ENCODE data around the gene JAKMIP1. TPM values are rescaled to one million over a fixed set of nuclear protein-coding genes. Genes with fewer than 3 reads are reported as not detected.

The JAKMIP1 gene
- total RNA-seq, 4 donors from 2014 or later, result 0.39 to 4.5 (median 1.9) TPM; not detected in 1

GRCh38 chr4:6125103-6125651 is 75.2 kb downstream of the JAKMIP1 start:
- WGBS, 2 donors (ENCODE audit: low coverage in 1 of 2), result no CpG with 5 or more reads among the region's 5 CpGs
- TF ChIP-seq EP300 (IDR thresholded peaks at IDR 0.05) (no peak), CTCF (IDR thresholded peaks at IDR 0.05) (no peak), POLR2AphosphoS5 (IDR thresholded peaks at IDR 0.05) (no peak), POLR2A (IDR thresholded peaks at IDR 0.05) (no peak)
- Histone ChIP-seq H3K27me3 (peaks cover 32% of the 10 kb centered on the region), H3K27ac (no peak overlapping the region), H3K36me3 (no peaks in the 10 kb centered on the region), H3K9me3 (no peaks in the 10 kb centered on the region), H3K4me1 (no peaks in the 10 kb centered on the region), H3K4me3 (no peak overlapping the region)
- ATAC-seq, result no peak

DNA sequence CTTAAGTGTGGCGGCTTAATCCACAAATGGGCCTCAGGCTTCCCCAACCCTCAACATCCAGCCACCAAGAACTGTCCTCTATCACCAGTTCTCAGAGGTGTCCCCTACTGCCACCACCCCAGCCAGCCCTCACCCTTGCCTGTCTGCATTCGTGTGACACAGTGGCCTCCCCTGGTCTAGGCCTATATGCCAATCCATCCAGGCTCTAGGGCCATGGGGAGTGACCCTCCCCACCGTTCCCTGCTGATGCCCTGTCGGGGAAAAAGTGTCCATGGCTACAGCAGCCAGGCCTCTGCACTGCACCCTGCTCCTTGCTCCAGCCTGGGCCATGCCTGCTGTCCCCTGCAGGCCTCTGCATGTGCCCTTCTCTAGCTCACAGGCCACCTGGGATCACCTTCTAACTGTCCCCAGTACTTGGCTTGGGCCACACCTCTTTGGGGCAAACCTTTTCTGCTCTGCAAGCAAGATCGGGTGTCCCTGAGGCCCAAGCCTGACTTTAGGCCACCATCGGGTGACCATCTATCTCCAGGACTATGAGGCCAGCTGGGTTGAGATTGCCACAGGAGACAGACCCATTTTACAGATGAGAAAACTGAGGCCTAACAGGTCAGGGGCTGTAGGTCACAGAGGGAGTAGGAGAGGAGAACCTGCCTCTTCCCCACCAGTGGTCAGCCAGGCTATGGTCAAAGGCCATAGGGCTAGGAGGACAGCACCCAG is 75.8 kb downstream of the JAKMIP1 start:
- ATAC-seq, result no peak
- Histone ChIP-seq H3K27ac (no peak overlapping the region), H3K9me3 (no peaks in the 10 kb centered on the region), H3K4me1 (no peaks in the 10 kb centered on the region), H3K36me3 (no peaks in the 10 kb centered on the region), H3K27me3 (peaks cover 31% of the 10 kb centered on the region), H3K4me3 (no peak overlapping the region)
- TF ChIP-seq POLR2A (IDR thresholded peaks at IDR 0.05) (no peak), POLR2AphosphoS5 (IDR thresholded peaks at IDR 0.05) (no peak), CTCF (IDR thresholded peaks at IDR 0.05) (no peak), EP300 (IDR thresholded peaks at IDR 0.05) (no peak)
- 90% methylated on average over 2 of the region's 6 CpGs; no CpG with 5 or more reads in 1 of the 2 donors for WGBS, 2 donors (ENCODE audit: low coverage in 1 of 2)

DNA sequence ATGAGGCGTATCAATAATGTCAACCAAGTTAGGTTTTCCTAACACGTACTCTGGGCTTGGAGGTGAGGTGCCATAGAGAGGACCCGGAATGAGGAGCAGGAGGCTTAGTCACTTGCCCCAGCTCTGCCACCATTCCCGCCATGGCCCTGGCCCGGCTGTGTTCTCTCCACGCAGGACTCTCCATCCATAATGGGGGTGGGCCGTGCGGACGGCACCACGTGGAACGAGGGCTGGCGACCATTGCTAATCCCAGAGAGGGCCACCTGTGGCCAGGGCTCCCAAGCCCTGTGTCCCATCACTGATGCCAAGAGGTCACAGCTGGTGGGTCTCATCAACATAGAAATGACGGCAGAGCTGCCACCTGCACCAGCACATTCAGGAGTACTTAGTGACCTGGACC is 76.4 kb downstream of the JAKMIP1 start:
- Histone ChIP-seq H3K27ac (no peak overlapping the region), H3K4me3 (no peak overlapping the region), H3K4me1 (no peaks in the 10 kb centered on the region), H3K27me3 (peaks cover 25% of the 10 kb centered on the region), H3K36me3 (no peaks in the 10 kb centered on the region), H3K9me3 (no peaks in the 10 kb centered on the region)
- 90 to 98% methylated on average over 3 to 6 of the region's 13 CpGs for WGBS, 2 donors (ENCODE audit: low coverage in 1 of 2)
- no peak for ATAC-seq
- TF ChIP-seq POLR2A (IDR thresholded peaks at IDR 0.05) (no peak), EP300 (IDR thresholded peaks at IDR 0.05) (no peak), CTCF (IDR thresholded peaks at IDR 0.05) (no peak), POLR2AphosphoS5 (IDR thresholded peaks at IDR 0.05) (no peak)

- Histone ChIP-seq H3K36me3 (no peaks in the 10 kb centered on the region), H3K4me3 (no peak overlapping the region), H3K27ac (no peak overlapping the region), H3K27me3 (peaks cover 25% of the 10 kb centered on the region), H3K9me3 (no peaks in the 10 kb centered on the region), H3K4me1 (no peaks in the 10 kb centered on the region)
- no peak for ATAC-seq
- TF ChIP-seq EP300 (IDR thresholded peaks at IDR 0.05), result no peak
- TF ChIP-seq CTCF (IDR thresholded peaks at IDR 0.05), result no peak
- no peak for TF ChIP-seq POLR2A (IDR thresholded peaks at IDR 0.05)
- WGBS, 2 donors (ENCODE audit: low coverage in 1 of 2), result 72% methylated on average over 2 of the region's 2 CpGs; no CpG with 5 or more reads in 1 of the 2 donors
Measured at GRCh38 chr4:6123541-6123940, 76.8 kb downstream of the JAKMIP1 start.

DNA sequence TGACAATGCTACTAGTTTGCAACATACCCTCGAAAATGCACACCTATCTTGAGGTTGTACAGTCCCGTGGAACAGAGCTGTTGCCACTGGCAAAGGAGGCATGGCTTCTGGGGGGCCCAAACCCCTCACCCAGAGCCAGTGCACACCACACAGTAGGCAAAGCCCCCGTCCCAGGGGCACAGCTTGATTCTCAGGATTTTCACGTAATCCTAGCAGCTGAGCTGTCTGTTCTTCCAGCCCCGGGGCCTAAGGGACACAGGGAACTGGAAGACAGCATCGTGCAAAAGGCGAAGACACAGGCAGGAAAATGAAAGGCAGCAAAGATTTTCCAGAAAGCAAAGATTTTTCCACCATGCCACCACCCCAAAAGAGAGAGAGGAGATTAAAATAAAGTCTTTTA is 77.2 kb downstream of the JAKMIP1 start:
- TF ChIP-seq EP300 (IDR thresholded peaks at IDR 0.05), result no peak
- no peak for TF ChIP-seq CTCF (IDR thresholded peaks at IDR 0.05)
- no peak for TF ChIP-seq POLR2A (IDR thresholded peaks at IDR 0.05)
- TF ChIP-seq POLR2AphosphoS5 (IDR thresholded peaks at IDR 0.05), result no peak
- H3K4me3 ChIP-seq, result no peak overlapping the region
- H3K27me3 ChIP-seq, result peaks cover 25% of the 10 kb centered on the region
- no peaks in the 10 kb centered on the region for H3K4me1 ChIP-seq
- H3K9me3 ChIP-seq, result no peaks in the 10 kb centered on the region
- no peak for ATAC-seq
- WGBS, 2 donors (ENCODE audit: low coverage in 1 of 2), result 67 to 85% methylated on average over 2 of the region's 7 CpGs
- no peaks in the 10 kb centered on the region for H3K36me3 ChIP-seq
- H3K27ac ChIP-seq, result no peak overlapping the region
